T47D (cell line): Measurements from ENCODE around the gene KCNA10.

ENCODE experiments used
- DNase-seq, 2 experiments: peaks; one replicate each; pipeline versions ENCODE4 v3.0.0 to v3.0.0-alpha.2; 2011 to 2012; ENCODE audit warnings: low read depth in 1 of 2, low spot score in 1 of 2
- JUND ChIP-seq: IDR thresholded peaks from 2 replicates; pipeline ENCODE4 v1.6.1; 2012; ENCODE audit warnings: low read depth
- in situ Hi-C: cut with HindIII; loops from 2 replicates; pipeline ENCODE4 v1.10.0; 2016; ENCODE audit warnings: low sequenced_read_pairs, low pct_unique_long_range_greater_than_20kb

The KCNA10 gene

DNA sequence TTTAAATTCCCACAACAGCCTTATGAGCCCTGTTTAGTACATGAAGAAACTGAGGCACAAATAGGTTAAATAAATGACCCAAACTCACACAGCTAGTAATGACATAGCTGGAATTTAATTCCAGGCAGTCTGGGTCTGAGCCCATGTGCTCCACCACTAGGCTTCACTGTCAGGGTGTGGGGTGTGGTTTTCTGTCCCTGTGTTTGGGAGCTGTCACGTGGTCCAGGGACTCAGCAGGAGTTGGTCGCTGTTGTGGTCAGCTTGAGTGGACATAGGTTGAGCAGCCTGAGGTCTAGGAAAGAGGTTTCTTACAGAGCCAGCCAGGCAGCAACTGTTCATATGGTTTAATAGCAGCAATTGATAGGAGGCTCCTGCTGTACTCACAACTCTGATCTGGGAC, 28.0 kb upstream of the KCNA10 start:
- TF ChIP-seq JUND, result no peak
- in situ Hi-C loops, result no loop called here
- no peak for DNase-seq

DNA sequence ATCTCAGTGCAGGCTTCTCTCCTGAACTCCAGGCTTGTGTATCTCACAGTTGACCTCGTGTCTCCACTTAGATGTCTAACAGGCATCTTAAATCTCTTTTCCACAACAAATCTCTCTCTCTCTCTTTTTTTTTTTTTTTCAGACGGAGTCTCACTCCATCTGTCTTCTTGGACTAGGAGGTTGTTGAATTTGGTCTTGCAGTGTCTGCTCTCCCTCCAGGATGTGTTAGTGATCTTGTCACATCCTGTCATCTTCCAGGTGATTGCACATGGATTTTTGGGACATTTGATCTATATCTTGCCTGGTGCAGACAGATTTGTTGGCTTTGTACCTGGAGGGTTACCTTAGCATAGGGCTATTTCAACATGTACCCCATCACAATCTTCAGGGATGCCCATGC, 26.5 kb upstream of the KCNA10 start:
- DNase-seq, result no peak
- TF ChIP-seq JUND, result no peak
- in situ Hi-C loops, result no loop called here

DNA sequence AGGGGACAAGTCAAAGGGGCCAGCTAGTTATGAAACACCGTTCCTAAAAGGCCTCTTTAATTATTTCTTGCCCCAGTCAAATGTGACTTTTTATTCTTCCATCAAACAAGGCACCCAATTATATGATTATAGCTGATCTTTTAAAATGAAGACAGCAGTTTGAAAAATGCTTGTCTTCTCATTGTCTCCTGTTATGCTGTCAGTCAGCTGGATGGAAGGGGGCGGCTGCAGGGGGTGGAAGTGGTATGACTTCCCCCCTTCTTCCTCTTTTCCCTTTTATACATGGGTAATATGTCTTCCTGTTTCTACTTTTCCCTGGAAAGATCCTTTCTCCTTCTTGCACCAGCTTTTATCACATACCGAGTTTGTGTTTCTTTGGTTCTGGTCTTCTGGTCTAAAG, 25.8 kb upstream of the KCNA10 start:
- in situ Hi-C loops, result no loop called here
- no peak for DNase-seq
- TF ChIP-seq JUND, result no peak

DNA sequence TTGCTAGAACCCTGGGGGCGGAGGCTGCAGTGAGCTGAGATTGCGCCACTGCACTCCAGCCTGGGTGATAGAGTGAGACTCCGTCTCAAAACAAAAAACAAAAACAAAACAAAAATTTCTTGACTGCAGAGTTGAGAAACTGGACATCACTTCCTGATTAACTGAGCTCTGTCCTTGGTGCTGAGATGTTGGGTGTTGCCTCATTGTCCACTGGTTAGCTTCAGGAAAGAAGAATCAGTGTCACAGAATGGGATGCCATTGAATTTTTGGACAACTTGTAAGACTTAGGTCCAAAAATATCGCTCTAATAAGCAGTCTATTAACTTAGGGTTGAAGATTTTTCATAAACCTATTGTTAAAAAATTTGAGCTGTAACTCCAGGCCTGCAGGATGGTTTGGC, 23.8 kb upstream of the KCNA10 start:
- DNase-seq, result peak; percentile 66 to 81
- in situ Hi-C loops, result no loop called here
- TF ChIP-seq JUND, result no peak

DNA sequence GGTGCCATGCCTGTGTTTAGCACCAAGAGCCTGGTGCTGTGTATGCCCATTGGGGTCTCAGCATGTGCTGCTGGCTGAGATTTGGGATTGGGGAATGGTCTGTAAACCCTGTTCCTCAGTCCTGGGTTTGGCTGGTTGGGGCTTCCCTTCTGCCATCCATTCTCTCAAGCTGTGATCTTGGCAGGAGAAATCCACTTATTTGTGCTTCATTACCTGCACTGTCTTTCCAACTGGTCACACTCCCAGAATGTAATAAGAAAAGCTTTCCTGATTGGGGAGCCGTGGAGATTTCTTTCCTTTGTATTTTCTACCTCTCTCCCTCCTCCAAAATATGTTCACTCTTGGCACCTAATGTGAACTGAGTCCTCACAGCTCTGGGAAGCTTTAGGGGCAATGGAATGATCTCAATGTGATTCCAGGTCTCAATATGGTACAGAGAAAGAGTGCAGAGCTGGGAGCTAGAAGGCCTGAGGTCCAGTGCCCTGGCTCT, 23.0 kb upstream of the KCNA10 start:
- DNase-seq, result no peak
- TF ChIP-seq JUND, result no peak
- in situ Hi-C loops, result no loop called here

DNA sequence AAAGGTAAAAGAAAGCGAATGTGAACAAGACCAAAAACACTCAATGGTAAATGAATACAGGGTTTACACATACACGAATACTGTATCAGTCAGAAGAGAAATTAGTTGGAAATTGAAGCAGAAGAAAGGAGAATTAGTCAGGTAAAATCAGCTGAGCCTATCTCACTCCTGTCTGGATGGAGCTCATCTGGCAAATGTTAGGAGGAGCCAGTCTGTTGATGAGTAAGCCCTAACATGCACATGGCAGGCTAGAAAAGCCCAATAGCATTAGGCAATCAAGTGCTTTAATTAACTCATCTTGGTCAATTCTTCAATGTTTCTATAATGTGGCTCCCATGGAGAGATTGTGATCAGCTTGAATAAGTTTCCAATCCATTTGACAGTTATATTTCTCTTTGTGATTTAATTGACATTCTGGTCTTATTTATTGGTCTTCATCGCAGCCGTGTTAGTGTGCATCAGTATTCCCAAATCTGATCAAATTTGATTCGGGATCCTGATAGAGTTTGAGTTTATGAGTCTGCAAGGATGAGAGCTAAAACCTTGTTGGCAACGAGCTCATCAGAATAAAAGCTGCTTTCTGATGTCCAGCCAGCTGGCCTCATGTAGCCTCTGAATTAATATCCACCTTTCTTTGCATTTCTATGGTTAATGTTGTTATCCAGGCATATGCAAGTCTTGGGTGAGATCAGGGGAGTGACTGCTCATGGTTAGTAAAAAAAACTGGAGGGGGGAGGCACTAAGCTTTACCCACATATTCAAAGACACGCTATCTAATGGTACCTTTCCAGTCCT, 22.1 kb upstream of the KCNA10 start:
- in situ Hi-C loops, result no loop called here
- no peak for DNase-seq
- no peak for TF ChIP-seq JUND

DNA sequence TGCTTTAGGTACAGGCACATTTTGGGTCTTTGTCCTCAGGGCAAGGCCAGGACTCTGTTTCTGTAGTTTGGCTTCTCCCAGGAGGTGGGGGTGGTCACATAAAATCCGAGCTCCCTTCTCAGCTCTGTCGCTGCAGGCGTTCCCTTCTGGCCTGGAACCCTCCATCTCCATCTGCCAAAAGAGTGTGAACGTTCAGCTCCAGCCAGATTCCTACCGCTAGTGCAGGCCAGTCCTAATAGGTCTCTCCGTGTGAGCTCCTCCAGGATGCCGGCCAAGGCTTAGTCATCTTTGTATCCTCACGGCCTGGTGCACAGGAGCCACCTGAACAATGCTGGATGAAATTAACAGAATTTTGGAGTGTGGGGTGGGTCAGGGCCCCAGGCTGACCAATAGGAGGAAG, 19.9 kb upstream of the KCNA10 start:
- TF ChIP-seq JUND, result no peak
- in situ Hi-C loops, result no loop called here

DNA sequence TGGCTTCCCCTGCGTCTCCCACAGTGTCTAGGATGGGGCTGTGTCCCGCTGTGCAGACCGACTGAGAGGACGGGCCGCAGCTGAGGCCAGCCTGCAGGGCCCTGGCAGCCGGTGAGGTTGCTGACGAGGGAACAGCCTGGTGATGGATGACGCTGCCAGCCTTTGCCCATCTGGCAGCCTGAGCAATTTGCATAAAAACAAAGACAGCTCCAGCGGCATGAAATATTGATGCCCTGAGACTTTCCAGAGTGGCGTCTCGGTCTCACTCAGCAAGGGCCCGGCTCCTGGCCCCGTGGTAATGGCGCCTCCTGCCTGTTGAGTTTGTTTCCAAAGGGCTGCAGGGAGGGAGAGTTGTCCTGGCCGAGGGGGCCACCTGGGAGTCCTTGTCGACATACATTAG, 19.1 kb upstream of the KCNA10 start:
- DNase-seq, result no peak
- in situ Hi-C loops, result no loop called here
- TF ChIP-seq JUND, result no peak

More for the DNA sequence above, 19.9 kb upstream of the KCNA10 start:
- no peak for DNase-seq

DNA sequence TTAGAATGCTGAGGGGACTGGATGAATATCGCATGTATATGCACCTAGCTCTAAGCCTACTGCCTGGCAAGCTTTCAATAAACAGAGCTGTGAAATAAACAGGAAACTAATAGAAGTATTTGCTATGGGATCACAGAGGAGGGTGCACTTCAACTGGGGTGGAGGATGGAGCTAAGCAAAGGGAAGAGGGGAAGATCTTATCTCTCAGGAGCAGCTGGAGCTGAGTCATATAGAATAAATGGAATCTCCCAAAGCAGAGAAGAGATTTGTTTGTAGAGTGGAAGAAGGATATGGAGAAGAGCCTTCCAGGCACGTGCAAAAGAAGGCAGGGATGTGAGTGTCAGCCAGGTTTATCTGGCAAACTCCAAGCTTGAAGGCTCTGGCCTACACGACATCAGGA, 17.0 kb upstream of the KCNA10 start:
- DNase-seq, result peak in 1 of 2 experiments; percentile 10
- in situ Hi-C loops, result no loop called here

DNA sequence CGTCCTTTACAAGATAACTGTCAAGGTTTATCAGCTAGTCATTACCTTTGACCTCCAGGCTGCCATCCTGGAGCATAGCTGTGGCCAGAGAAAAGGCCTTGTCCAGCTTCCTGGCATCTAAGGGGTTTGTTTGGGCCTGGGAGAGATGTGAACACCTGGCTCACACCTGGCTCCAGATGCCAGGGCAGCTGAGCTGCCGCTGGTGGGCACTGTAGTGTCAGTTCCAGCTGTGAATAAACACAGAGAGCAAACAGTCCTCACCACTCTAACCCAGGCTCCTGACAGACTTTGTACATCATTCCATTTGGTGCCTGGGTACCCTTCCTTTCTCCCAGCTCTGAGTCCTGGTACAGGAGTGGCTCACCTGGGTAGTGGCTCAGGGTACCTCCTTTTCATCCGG, 14.3 kb upstream of the KCNA10 start:
- TF ChIP-seq JUND, result no peak
- in situ Hi-C loops, result no loop called here

More for the DNA sequence above, 17.0 kb upstream of the KCNA10 start:
- TF ChIP-seq JUND, result no peak

DNA sequence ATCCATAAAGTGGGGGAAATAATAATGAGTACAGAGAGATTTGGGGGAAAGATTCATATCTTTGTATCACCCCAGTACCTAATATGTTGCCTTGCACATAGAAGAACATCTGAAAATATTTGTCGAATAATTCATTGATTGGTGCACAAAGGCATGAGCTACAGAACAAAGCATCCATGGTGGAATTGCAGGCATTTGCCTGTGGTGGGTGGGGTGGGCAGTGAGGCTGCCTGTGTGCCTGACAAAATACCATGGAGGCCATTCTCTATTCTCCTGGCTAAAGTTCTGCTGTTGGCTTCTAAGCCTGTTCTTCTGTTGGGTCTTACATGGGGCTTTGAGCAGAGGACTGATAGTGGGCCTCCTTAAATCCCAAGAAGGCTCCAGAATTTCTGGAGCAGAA, 10.0 kb upstream of the KCNA10 start:
- DNase-seq, result no peak
- no peak for TF ChIP-seq JUND
- in situ Hi-C loops, result no loop called here

More for the DNA sequence above, 14.3 kb upstream of the KCNA10 start:
- DNase-seq, result no peak

DNA sequence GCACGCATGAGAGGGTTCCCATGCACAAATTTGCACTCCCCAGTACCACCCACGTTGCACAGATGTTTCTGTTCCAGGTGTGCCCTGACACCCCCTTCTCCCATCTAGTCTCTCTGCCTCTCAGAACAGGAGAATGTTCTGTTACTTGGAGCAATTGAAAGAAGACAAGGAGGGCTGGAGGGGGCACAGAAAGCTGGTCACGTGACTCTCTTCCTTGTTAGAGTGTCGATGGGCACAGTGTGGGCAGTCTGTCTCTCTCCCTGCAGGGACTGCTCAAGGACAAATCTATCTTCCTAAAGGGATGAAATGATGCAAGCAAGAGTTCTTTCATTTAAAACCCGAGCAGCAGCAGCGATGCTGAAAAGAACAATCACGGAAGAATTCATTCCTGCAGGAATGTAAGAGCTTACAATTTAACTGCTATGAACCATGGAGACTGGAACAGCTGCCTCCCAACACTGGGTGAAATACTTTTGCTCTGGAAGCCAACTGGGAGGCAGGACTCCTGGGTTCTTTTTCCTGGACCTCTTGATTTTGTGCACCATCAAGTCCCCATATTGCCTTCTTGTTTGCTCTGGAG, 7.3 kb upstream of the KCNA10 start:
- no peak for DNase-seq
- TF ChIP-seq JUND, result no peak
- in situ Hi-C loops, result no loop called here

DNA sequence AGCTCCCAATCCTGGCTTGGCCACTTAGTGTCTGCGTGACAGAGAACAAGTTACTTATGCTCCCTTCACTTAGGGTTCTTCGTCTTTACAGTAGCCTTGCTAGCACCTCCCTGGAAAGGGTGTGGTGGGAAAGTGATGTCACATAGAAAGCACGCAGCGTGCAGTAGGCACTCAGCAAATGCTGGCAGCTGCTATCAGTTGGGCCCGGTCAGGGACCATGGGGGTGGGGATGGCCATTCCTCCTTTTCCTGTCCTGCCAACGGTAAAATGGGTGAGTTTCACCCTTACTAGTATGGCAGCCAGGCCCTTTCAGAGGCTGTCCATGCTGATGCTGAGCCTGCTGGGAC, 6.2 kb upstream of the KCNA10 start:
- in situ Hi-C loops, result no loop called here
- TF ChIP-seq JUND, result no peak
- no peak for DNase-seq
